NCI-H524 treated with DMSO at 0.1 percent for 48 hours (cell line): Measurements from ENCODE around the gene PRKCA.
"Not testable (repeated sequence)": the region's sequence is repeated elsewhere in the genome, so short reads cannot be mapped to it uniquely, and the experiment has no call there.

Experiments used
- DNase-seq: peaks from one replicate; lab custom pipeline; 2025; lab: John Stamatoyannopoulos, UW

PRKCA gene

GRCh38 chr17:66578781-66579489, 276.5 kb downstream of the PRKCA start:
- no peak for DNase-seq

DNA sequence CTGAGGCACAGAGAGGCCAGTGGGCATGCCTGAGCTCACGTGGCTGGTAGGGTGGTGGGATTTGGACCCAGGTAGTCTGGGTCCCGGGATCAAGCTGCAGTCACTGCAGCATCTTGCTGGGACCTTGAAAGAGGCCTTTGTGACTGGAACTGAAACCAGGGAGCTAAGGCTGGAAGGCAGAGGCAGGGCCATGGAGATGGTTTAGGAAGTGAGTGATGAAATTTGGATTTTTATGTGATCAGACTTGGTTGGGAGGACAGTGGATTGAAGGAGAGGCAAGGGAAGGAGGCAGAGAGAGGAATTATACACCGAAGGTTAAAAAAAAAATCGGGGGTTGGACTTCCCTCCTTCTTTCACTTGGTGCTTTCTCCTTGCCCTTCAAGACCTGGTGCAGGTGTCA, 277.1 kb downstream of the PRKCA start:
- no peak for DNase-seq

- DNase-seq, result no peak
These were observed 278.0 kb downstream of the PRKCA start for GRCh38 chr17:66580184-66580955.

DNA sequence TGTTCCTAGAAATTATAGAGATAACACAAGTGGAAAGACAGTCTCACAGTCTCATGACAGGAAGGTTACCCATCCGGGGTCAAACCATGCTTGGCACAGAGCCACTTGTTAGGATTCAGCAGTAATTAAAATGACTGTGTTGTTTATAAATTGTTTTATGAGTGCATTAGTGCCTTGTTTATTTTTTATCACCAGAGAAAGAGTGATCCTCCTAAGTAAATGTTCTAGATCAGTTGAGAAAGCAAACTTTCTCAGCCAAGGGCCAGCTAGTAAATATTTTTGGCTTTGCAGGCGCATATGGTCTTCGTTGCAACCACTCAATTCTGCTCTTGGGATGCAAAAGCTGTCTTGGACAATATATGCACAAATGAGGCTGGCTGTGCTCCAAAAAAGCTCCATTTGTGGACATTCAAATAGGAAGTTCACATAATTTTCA, 278.6 kb downstream of the PRKCA start:
- DNase-seq, result no peak

DNA sequence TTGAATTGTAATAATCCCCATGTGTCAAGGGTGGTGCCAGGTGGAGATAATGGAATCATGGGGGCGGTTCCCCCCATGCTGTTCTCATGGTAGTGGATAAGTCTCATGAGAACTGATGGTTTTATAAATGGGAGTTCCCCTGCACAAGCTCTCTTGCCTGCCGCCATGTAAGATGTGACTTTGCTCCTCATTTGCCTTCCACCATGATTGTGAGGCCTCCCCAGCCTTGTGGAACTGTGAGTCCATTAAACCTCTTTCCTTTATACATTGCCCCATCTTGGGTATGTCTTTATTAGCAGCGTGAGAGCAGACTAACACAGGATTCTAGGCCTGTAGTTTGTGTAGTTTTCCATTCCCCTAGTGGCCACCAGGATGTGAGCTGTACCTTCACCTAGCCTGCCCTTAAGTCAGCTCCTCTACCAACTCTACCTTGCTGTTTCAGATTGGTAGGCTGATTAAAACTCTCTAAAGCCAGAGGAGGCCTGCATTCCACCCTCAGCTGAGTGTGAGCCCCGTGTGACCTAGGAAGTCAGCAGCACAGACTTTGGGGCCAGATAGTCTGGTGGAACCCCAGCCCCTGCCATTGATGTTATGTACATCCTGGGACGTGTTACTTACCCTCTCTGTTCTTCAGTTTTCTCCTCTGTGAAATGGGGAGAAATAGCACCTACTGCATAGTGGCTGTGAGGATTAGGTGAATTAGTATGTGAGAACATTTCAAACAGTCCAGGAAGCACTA, 280.1 kb downstream of the PRKCA start:
- no peak for DNase-seq

GRCh38 chr17:66583112-66583748, 280.8 kb downstream of the PRKCA start:
- DNase-seq, result no peak

- no peak for DNase-seq
These were observed 282.5 kb downstream of the PRKCA start for GRCh38 chr17:66584927-66585326.

DNA sequence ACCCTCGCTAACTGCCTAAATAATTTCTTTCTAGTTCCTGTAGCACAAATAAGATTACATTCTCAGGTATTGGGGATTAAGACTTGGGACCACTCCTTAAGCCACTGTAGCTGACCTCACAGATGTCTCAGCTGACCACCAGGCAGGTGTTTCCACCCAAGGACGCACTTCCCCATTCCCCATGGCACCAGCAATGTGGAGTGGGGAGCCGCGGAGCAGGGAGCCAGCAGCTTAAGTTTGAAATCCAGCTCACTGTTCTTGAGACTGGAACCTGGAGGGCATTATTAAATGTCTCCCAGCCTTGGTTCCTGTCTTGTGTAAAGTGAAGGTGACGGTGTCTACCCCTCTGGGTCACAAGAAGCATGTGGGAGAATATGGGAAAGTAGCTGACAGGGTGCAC, 283.1 kb downstream of the PRKCA start:
- DNase-seq, result no peak

DNA sequence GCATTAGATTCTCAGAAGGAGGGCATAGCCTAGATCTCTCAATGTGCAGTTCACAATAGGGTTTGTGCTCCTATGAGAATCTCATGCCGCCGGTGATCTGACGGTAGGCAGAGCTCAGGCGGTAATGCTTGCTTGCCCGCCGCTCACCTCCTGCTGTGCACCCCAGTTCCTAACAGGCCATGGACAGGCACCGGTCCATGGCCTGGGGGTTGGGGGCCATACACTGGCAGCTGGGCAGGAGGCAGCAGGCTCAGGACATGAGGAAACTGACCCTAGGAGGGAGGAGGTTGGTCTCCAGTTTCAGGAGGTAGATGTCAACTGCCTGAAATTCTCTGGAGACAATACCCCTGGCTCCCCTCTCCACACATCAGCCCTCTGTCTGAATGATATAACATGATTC, 287.5 kb downstream of the PRKCA start:
- DNase-seq, result no peak

- DNase-seq, result no peak
These were observed 290.7 kb downstream of the PRKCA start for GRCh38 chr17:66593116-66593515.

DNA sequence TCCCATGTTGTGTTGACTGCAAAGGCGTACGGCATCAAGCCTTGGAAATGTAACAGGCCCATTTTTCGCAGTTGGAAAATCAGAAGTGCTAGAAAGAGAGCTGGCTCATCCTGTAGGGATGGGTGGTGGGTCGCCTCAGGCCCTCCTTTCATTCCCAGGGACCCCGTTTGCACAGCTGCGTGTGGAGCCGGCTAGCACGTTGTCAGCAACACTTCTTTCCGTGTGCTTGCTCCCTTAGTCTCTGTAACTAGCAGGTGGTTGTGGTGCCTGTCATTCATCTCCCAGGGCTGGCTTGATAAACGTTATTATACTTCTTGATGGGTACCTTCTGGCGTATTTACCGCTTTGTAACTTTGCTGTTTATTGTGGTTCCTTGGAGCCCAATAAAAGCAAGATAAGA, 293.5 kb downstream of the PRKCA start:
- DNase-seq, result no peak

GRCh38 chr17:66602659-66603384, 300.4 kb downstream of the PRKCA start:
- no peak for DNase-seq

GRCh38 chr17:66604376-66604775, 302.0 kb downstream of the PRKCA start:
- no peak for DNase-seq

GRCh38 chr17:66605541-66605940, 303.1 kb downstream of the PRKCA start:
- DNase-seq, result no peak

GRCh38 chr17:66610361-66611133, 308.1 kb downstream of the PRKCA start:
- DNase-seq, result no peak

GRCh38 chr17:66611397-66611796, 309.0 kb downstream of the PRKCA start:
- no peak for DNase-seq

DNA sequence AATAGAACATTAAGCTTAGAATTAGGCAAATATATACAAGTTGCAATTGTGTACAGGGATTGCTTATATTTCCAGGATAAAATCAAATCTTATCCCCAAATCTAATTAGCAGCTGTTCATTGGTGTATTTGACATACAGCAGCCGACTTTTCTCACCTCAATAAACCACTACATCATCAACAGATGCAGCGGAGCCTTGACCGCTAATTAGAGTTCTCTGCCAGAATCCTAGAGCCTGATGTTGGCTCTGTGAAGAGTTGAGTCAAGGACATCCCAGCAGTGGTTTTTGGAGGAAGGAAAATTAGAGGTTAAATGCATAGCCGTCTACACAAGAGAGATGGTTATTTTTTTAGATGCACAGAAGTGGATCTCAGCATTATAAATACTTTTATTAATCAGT, 310.6 kb downstream of the PRKCA start:
- no peak for DNase-seq

DNA sequence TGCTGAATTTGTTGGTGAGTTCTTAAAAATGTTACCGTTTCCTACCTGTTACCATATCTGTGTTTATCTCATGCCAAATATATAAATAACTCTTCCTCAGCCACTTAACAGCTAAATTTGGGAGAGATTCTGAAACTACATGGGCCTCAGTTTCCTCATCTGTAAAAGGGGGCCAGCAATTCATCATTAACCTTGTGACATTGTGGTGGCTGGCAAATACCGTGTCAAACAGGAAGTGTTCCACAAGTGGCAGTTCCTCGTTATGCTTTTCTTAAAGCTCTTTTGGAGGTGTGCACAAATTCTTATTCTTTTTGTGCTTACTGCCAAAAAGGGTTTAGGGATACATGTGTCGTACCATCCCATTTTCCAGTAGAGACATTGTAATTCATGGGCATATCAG, 312.1 kb downstream of the PRKCA start:
- no peak for DNase-seq

DNA sequence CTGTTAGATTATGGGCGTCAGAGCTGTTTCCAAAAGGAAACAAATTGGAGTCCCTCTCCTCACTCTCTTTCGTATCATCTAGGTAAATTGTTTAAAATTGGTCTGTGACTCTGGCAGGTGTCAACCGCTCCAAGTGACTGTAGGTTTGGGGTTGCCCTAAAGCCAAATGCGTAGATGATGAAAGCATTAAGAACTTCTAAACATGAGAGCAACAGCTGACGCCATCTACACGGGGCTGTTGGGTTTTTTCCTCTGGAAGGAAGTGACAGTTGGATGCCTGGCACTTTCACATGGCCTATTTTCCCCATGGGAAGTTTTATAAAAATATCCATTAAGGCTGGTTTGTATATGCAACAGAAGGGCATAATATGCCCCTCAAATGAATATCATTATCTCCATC, 316.8 kb downstream of the PRKCA start:
- no peak for DNase-seq

- no peak for DNase-seq
These were observed 318.1 kb downstream of the PRKCA start for GRCh38 chr17:66620528-66620927.

GRCh38 chr17:66624630-66625029, 322.2 kb downstream of the PRKCA start:
- DNase-seq, result not testable (repeated sequence)
